Tibial artery (tissue), 4 donors: ENCODE measurements around the gene NHERF2.

Experiments used
- DNase-seq, 2 donors: peaks; one replicate each; pipeline ENCODE4 v3.0.0-alpha.2; 2019
- H3K27ac ChIP-seq, 2 donors: fragments of 200-600 bp; sonication (generic) in 1 of 2; 1 replicate in 1 of 2; 2 replicates in 1 of 2; pipeline ENCODE4 v1.5.1; 2018 to 2019; ENCODE audit warnings: mild to moderate bottlenecking in 1 of 2
- H3K27me3 ChIP-seq, 2 donors: fragments of 200-600 bp; sonication (generic) in 1 of 2; one replicate each; pipeline versions ENCODE4 v1.5.1 to v1.6.0; 2016 to 2019
- H3K36me3 ChIP-seq, 3 donors: fragments of 200-600 bp; sonication (generic) in 2 of 3; one replicate each; pipeline ENCODE4 v1.5.1; 2016 to 2019; ENCODE audit warnings: mild to moderate bottlenecking in 2 of 3
- H3K4me1 ChIP-seq, 4 donors: fragments of 200-600 bp; sonication (generic) in 2 of 4; 1 replicate in 3 of 4; 2 replicates in 1 of 4; pipeline ENCODE4 v1.5.1; 2016 to 2019
- H3K4me3 ChIP-seq, 2 donors: fragments of 200-600 bp; sonication (generic) in 1 of 2; 1 replicate in 1 of 2; 2 replicates in 1 of 2; pipeline ENCODE4 v1.5.1; 2018 to 2019; ENCODE audit warnings: mild to moderate bottlenecking in 2 of 2
- H3K9me3 ChIP-seq, 3 donors: fragments of 200-600 bp; sonication (generic) in 1 of 3; one replicate each; pipeline ENCODE4 v1.5.1; 2016 to 2019
- intact Hi-C: fragments of 100-400 bp; cut with DNase I; formaldehyde crosslinking; loops from one replicate; pipeline ENCODE4 v1.15.0; 2023; ENCODE audit warnings: low total_unique reads
- TF ChIP-seq, protein P1 (sequence below), 2 experiments: fragments of 200-600 bp in 1 of 2; fragments of 450-650 bp in 1 of 2; IDR thresholded peaks; one replicate each; pipeline ENCODE4 v1.5.1; 2017 to 2019; ENCODE audit warnings: antibody characterized with exemption in 2 of 2, mild to moderate bottlenecking in 1 of 2, moderate library complexity in 1 of 2

NHERF2 gene

DNA sequence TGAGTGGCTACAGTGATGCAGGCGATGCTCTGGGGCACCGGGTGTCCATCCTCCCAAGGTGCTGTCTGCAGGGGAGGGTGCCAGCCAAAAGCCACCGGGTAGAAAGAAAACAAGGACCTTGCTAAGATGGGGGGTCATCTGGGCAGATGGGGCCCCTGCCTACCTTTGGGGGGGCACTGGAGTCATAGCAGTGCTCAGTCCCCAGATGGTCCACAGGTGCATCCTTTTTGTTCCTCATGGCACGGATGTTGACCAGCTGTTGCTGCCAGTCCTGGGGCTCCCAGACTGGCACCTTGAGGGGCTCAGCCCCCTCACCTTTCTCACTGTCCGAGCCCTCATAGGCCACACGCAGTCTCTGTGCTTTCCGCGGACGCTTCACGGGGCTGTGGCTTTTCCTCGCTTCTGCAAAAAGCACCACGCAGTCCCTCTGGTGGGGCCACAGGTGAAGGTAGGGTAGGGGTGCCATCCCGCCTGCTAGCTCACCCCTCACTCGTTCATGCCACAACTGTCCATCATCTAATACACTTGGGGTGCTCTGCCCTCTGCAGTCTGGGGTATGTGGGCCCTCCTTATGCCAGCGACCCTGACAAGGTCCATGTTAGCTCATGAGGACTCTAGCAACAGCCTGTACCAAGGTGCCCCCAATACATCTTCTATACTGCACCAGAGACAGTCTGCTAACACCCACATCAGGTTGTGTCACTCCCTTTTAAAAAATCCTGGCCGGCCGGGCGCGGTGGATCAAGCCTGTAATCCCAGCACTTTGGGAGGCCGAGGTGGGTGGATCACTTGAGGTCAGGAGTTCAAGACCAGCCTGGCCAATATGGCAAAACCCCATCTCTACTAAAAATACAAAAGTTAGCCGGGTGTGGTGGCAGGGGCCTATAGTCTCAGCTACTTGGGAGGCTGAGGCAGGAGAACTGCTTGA is 19.5 kb downstream of the NHERF2 start:
- Histone ChIP-seq H3K4me3 (peak overlapping the region; percentile 85 to 91), H3K36me3 (peaks cover 9 to 29% (median 14%) of the 10 kb centered on the region in 3 donors), H3K27ac (peak overlapping the region; percentile 69 to 80), H3K27me3 (no peaks in the 10 kb centered on the region), H3K4me1 (peaks cover 5 to 52% (median 39%) of the 10 kb centered on the region in 4 donors), H3K9me3 (no peaks in the 10 kb centered on the region)
- intact Hi-C loops: no loop called here
- TF ChIP-seq, protein P1, sequence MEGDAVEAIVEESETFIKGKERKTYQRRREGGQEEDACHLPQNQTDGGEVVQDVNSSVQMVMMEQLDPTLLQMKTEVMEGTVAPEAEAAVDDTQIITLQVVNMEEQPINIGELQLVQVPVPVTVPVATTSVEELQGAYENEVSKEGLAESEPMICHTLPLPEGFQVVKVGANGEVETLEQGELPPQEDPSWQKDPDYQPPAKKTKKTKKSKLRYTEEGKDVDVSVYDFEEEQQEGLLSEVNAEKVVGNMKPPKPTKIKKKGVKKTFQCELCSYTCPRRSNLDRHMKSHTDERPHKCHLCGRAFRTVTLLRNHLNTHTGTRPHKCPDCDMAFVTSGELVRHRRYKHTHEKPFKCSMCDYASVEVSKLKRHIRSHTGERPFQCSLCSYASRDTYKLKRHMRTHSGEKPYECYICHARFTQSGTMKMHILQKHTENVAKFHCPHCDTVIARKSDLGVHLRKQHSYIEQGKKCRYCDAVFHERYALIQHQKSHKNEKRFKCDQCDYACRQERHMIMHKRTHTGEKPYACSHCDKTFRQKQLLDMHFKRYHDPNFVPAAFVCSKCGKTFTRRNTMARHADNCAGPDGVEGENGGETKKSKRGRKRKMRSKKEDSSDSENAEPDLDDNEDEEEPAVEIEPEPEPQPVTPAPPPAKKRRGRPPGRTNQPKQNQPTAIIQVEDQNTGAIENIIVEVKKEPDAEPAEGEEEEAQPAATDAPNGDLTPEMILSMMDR (IDR thresholded peaks at IDR 0.05): no peak
- no peak for DNase-seq

DNA sequence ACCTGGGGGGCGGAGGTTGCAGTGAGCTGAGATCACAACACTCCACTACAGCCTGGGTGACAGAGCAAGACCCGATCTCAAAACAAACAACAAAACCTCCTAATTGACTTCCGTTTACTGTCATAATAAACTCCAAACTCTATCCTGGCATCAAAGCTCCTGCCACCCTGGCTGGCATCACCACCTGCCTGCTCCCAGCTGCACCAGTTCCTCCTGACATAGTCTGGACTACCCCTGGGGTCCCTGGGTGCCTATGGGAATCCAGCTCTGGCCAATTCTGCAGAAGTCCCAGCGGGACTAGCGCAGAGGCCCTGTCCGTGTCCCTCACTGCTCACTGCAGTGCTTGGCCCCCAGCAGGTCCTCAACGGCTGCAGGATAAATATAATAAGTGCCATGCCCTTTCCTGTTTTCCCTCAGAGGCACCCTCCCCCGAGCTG is 20.2 kb downstream of the NHERF2 start:
- intact Hi-C loops: no loop called here
- Histone ChIP-seq H3K27me3 (no peaks in the 10 kb centered on the region), H3K27ac (peak overlapping the region; percentile 69 to 80), H3K36me3 (peaks cover 11 to 35% (median 20%) of the 10 kb centered on the region in 3 donors), H3K4me3 (peak overlapping the region; percentile 85 to 91), H3K9me3 (no peaks in the 10 kb centered on the region), H3K4me1 (peaks cover 5 to 50% (median 39%) of the 10 kb centered on the region in 4 donors)
- no peak for DNase-seq
- TF ChIP-seq, protein P1 (IDR thresholded peaks at IDR 0.05): no peak

DNA sequence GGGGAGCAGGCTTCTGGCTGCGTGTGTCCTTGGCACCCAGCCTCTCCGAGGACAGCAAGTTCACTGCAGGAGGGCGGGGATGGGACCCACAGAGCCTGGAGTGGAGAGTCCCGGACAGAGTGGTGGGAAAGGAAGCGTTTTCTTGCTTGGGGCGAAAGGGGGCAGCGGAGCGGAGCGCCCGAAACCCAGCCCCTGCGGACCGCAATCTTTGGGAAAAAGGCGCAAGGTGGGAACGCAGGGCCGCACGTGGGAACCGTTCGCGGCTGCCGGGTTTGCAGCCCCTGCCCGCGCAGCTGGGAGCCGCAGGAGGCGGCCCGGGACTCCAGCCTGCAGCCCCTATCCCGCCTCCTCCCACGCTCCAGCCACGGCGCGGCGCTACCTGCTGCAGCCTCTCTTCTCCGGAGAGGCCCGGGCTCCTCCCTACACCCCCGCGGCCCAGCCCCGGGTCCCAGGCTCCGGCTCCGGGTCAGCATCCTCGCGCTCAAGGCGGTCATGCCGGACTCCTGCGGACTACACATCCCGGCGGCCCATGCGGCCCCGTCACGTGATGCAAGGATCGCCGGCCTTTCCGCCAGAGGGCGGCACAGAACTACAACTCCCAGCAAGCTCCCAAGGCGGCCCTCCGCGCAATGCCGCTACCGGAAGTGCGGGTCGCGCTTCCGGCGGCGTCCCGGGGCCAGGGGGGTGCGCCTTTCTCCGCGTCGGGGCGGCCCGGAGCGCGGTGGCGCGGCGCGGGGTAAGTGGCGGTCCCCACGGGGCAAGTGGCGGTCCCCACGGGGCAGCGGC is 20.8 kb downstream of the NHERF2 start, which contains the start of the genes NTHL1 and TSC2:
NTHL1 (minus strand) TSS at position 505 of the 786 bp plus-strand sequence; CDS start at position 494, 11 bp downstream.
TSC2 (plus strand) TSS at position 656 of the 786 bp plus-strand sequence. CDS start 631 bp downstream, outside the sequence.
- H3K4me3 ChIP-seq: peak within 1 kb of the TSS; percentile 85 to 91
- peak; percentile 97 to 98 for DNase-seq
- peaks cover 13 to 41% (median 26%) of the 10 kb centered on the region in 3 donors for H3K36me3 ChIP-seq
- intact Hi-C loops: no loop called here
- no peaks in the 10 kb centered on the region for H3K9me3 ChIP-seq
- no peaks in the 10 kb centered on the region for H3K27me3 ChIP-seq
- peak within 1 kb of the TSS; percentile 69 to 80 for H3K27ac ChIP-seq
- H3K4me1 ChIP-seq: peaks cover 5 to 50% (median 36%) of the 10 kb centered on the region in 4 donors
- TF ChIP-seq, protein P1 (IDR thresholded peaks at IDR 0.05): peak; percentile 37 to 56

DNA sequence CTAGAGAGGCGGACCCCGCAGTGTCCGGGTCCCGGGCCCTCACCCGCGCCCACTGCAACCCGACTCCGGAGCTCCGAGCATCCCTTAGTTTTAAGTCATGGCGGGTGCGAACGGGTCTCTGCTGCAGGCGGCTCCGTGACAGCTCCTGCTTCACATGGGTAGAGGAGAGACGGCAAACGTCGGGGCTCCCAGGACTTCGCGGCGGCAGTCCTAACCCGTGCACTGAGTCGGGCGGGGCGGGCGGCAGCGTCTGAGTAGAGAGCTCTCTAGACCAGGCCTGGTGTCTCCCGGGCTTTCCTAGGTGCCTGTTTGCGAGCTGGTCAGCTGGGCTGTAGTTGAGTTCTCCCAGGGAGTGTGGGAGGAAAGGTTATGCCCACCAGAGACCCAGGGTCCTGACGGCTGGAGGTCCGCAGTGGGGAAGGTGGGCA is 21.4 kb downstream of the NHERF2 start:
- Histone ChIP-seq H3K9me3 (no peaks in the 10 kb centered on the region), H3K36me3 (peaks cover 19 to 45% (median 29%) of the 10 kb centered on the region in 3 donors), H3K27ac (peak overlapping the region; percentile 69 to 80), H3K27me3 (no peaks in the 10 kb centered on the region), H3K4me3 (peak overlapping the region; percentile 85 to 91), H3K4me1 (peaks cover 5 to 46% (median 36%) of the 10 kb centered on the region in 4 donors)
- TF ChIP-seq, protein P1 (IDR thresholded peaks at IDR 0.05): no peak
- intact Hi-C loops: no loop called here
- no peak for DNase-seq

DNA sequence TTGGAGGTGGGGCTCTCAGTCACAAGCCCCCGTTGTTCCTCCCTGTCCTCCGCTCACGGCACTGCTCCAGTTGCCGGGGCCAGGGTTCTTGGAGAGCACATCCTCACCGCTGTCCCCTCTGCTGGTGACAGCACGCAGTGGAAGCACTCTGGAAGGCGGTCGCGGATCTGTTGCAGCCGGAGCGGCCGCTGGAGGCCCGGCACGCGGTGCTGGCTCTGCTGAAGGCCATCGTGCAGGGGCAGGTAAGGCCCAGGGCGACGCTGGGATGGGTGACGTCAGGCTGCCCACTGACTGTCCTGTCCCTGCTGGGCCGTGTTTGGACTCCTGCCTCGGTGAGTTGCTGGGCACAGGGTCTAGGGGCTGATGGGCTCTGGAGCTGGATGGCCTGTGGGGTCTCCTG is 26.5 kb downstream of the NHERF2 start:
- intact Hi-C loops: no loop called here
- peaks cover 36 to 81% (median 67%) of the 10 kb centered on the region in 3 donors for H3K36me3 ChIP-seq
- TF ChIP-seq, protein P1 (IDR thresholded peaks at IDR 0.05): no peak
- peaks cover 0 to 13% (median 12%) of the 10 kb centered on the region in 4 donors for H3K4me1 ChIP-seq
- H3K27ac ChIP-seq: no peak overlapping the region
- DNase-seq: no peak
- H3K4me3 ChIP-seq: no peak overlapping the region
- H3K27me3 ChIP-seq: no peaks in the 10 kb centered on the region
- H3K9me3 ChIP-seq: no peaks in the 10 kb centered on the region
